GM20000 (cell line): ENCODE data around the gene ANKRD44.

ENCODE experiments used
- DNase-seq: peaks from one replicate; pipeline ENCODE4 v3.0.0; 2012; ENCODE audit warnings: low spot score
- CTCF ChIP-seq: IDR thresholded peaks from 2 replicates; pipeline ENCODE4 v1.5.1; 2012; ENCODE audit warnings: mild to moderate bottlenecking, control low read depth; ENCODE audit errors: extremely low read depth, missing control alignments

Gene ANKRD44

GRCh38 chr2:197135806-197136205 lies 174.8 kb downstream of the ANKRD44 start:
- no peak for TF ChIP-seq CTCF
- DNase-seq = no peak

GRCh38 chr2:197134206-197134605 lies 176.4 kb downstream of the ANKRD44 start:
- DNase-seq = no peak
- TF ChIP-seq CTCF = no peak

GRCh38 chr2:197131558-197131855 lies 179.1 kb downstream of the ANKRD44 start:
- TF ChIP-seq CTCF = no peak
- peak; percentile 57 for DNase-seq

- TF ChIP-seq CTCF = no peak
- peak; percentile 59 for DNase-seq
Observed at GRCh38 chr2:197130318-197130717, 180.3 kb downstream of the ANKRD44 start.

- no peak for TF ChIP-seq CTCF
- no peak for DNase-seq
Observed at GRCh38 chr2:197128897-197129296, 181.7 kb downstream of the ANKRD44 start.

- no peak for DNase-seq
- no peak for TF ChIP-seq CTCF
Observed at GRCh38 chr2:197128126-197128525, 182.5 kb downstream of the ANKRD44 start.

- no peak for TF ChIP-seq CTCF
- no peak for DNase-seq
Observed at GRCh38 chr2:197126630-197127352, 183.8 kb downstream of the ANKRD44 start.
